ENCODE results near the gene KIAA0232. TPM values are rescaled to one million over a fixed set of nuclear protein-coding genes. Genes with fewer than 3 reads are reported as not detected.

The KIAA0232 gene
- total RNA-seq, 1 donor from 2014 or later: 20.9 TPM

- no peak overlapping the region for H3K4me3 ChIP-seq (ENCODE audit: low read depth, low read length)
- no peak for TF ChIP-seq CTCF (conservative IDR thresholded peaks at IDR 0.05; ENCODE audit: low read depth, low read length)
- DNase-seq (ENCODE audit: low read depth): no peak
Observed at GRCh38 chr4:6742507-6742906, 40.0 kb upstream of the KIAA0232 start.

- H3K4me3 ChIP-seq (ENCODE audit: low read depth, low read length): no peak overlapping the region
- DNase-seq (ENCODE audit: low read depth): no peak
- no peak for TF ChIP-seq CTCF (conservative IDR thresholded peaks at IDR 0.05; ENCODE audit: low read depth, low read length)
Observed at GRCh38 chr4:6742989-6743388, 39.5 kb upstream of the KIAA0232 start.

DNA sequence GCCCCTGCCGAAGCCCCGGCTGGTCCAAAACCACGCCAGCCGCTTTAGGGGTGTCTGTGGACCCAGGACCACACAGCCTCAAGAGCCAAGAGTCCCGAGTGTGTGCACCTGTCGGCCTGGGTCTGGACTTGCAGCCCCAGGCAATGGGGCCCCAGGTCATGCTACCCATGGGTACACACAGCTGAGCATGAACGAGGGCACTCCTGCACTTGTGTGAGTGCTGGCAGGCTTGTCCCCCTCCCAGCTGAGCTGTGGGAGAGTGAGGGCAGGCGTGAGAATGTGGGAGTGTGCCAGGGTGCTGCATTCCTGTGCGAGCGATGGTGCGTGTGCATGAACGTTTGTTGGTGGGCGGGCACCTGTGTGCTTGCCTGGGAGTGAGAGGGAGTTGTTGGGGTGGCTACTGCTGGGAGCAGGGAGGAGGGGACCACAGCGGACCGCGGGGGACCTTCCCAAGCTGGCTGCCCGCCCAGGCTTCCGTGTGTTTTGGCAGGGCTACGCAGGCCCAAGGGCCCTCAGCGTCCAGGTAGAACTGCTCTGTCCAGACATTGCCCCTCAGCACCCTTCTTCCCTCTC, 35.7 kb upstream of the KIAA0232 start:
- DNase-seq (ENCODE audit: low read depth): no peak
- H3K4me3 ChIP-seq (ENCODE audit: low read depth, low read length): no peak overlapping the region
- no peak for TF ChIP-seq CTCF (conservative IDR thresholded peaks at IDR 0.05; ENCODE audit: low read depth, low read length)

DNA sequence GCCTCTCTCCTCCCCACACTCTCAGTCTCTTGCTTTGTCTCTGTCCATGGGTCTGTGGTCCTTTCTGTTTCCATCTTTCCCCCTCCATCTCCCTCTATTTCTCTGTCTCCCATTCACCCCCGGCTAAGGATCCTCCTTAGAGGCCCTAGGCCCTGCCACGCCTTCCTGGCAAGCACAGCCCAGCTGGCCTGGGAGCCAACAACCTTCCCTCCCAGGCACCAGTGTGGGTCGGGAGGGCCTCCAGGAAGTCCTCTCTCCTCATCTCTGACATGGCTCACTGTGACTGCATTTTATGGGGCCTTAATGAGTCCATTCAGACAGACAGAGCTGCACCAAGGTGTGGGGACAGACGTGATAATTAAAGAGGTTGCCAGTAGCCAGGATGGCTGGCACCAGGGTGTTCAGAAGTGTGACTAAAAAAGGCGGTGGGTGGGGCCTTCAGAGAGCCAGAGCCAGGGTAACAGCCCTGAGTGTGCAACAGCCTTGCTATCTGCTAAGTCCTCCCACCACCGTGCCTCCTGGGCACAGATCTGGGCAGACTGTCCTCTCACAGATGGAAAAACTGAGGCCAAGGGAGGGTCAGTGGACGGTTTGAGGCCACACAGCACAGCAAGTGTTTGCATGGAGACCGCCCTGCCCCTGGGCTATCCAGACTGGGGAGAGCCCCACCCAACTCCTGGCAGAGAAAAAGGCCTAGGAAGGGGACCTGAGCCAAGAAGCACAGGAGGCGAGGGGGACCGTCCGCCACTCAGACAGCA, 35.1 kb upstream of the KIAA0232 start:
- no peak for DNase-seq (ENCODE audit: low read depth)
- no peak overlapping the region for H3K4me3 ChIP-seq (ENCODE audit: low read depth, low read length)
- TF ChIP-seq CTCF (conservative IDR thresholded peaks at IDR 0.05; ENCODE audit: low read depth, low read length): no peak

DNA sequence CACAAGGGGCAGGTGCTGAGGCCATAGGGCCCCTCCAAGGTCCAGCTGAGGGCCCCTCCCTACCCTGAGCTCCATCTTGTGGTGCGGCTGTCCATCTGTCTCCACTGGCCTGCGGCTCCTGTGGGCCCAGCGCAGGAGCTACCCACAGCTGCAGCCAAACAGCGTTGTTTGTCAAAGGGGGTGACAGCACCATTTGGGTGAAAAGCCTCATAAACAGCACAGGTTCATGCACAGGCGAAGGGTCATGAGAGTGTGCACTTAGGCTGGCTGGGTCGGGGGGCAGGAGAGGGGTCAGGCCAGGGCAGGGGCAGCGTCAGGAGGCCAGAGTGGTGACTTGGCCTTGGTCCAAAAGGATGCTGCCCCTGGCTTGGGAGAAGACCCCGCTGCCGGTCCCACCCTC, 34.2 kb upstream of the KIAA0232 start:
- no peak overlapping the region for H3K4me3 ChIP-seq (ENCODE audit: low read depth, low read length)
- no peak for DNase-seq (ENCODE audit: low read depth)
- TF ChIP-seq CTCF (conservative IDR thresholded peaks at IDR 0.05; ENCODE audit: low read depth, low read length): no peak

DNA sequence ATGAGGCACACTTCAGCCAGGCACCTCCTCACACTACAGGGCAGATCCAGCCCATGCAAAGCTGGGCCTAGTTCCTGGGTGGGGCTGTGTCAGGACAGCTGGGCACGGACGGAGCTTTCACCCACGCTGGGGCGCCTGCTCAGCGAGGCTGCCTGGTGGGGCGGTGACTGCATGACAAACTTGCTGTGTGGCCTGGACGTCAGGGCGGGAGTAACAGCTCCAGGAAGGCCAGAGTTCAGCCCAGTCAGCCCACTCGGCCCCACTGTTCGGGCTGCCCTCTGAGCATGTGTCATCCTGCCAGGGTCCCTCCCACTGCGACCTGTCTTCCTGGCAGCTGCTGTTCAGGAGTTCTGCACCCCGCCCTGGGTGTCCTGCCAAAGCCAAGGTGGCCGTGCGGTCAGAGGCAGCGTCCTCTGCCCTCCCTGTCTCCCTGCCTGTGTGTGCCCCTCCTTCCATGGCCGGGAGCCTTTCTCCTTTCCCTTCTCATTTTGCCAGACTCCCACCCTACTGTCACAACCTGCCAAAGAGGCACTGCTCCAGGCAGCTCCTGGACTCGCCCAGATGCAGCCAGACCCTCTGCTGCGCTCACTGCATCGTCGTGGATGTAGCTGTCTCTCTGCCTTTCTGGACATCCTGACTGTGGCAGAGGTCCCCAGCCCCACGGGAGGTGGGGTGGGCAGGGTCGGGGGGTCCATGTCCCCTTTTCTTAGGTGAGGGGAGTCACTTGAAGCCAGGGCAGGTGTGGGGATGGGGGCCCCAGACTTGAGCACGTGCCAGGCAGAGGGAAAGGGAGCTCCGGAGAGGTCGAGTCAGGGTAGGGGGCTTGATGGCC, 33.0 kb upstream of the KIAA0232 start:
- no peak for DNase-seq (ENCODE audit: low read depth)
- no peak overlapping the region for H3K4me3 ChIP-seq (ENCODE audit: low read depth, low read length)
- no peak for TF ChIP-seq CTCF (conservative IDR thresholded peaks at IDR 0.05; ENCODE audit: low read depth, low read length)
